GM12872 (cell line): ENCODE measurements around the gene TSTD2.

Experiments used
- TF ChIP-seq, protein P1 (sequence below): IDR thresholded peaks from 3 replicates; pipeline ENCODE4 v1.5.1; 2011; ENCODE audit warnings: low read depth, mild to moderate bottlenecking, low read length, moderate library complexity; ENCODE audit not compliant: insufficient read depth

The TSTD2 gene

DNA sequence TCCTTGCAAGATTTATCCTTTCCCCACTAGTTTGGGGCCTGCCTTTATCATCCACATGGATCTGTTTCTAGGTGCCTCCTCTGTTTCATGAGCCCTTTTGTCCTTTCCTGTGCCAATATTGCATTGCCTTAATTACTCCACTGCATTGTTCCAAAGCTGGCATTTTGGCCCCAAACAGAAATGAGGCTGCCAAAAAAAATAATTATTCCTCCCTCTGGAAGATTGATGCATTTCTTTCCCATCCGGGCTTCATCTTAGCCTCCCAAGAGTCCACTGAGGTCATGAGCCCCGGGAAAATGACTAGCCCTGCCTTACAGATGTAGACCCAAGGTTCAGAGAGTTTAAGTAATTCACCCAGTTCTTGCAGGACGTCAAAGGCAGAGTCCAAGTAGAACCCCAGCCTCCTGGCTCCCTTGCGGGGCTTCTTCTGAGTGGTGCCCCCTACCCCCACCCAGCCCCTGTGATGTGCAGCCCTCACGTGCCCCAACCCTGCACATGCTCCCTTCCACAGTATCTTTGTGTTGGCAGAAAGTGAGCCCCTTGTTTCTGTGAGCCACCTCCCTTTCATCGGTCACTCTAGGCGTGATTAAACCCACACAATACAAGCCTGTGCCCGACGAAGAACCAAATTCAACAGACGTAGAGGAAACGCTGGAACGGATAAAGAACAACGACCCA, 69.6 kb downstream of the TSTD2 start:
- TF ChIP-seq, protein P1, sequence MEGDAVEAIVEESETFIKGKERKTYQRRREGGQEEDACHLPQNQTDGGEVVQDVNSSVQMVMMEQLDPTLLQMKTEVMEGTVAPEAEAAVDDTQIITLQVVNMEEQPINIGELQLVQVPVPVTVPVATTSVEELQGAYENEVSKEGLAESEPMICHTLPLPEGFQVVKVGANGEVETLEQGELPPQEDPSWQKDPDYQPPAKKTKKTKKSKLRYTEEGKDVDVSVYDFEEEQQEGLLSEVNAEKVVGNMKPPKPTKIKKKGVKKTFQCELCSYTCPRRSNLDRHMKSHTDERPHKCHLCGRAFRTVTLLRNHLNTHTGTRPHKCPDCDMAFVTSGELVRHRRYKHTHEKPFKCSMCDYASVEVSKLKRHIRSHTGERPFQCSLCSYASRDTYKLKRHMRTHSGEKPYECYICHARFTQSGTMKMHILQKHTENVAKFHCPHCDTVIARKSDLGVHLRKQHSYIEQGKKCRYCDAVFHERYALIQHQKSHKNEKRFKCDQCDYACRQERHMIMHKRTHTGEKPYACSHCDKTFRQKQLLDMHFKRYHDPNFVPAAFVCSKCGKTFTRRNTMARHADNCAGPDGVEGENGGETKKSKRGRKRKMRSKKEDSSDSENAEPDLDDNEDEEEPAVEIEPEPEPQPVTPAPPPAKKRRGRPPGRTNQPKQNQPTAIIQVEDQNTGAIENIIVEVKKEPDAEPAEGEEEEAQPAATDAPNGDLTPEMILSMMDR = no peak

DNA sequence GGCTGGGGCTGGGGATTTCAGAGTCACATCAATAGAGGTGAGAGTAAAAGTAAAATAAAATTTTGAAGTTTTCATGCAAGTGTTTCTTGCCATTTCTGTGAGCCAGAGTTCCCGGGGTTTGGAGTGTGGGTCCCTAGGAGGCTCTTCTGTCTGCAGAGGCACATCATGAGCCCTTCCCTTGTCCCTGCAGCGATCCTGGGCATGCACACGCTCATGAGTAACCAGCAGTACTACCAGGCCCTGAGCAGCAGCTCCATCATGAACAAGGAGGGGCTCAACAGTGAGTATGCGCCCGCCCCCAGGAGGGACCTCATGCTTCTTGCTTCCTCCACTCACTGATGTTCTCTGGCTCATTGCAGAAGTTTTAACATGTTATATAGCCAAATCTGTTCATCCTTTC, 70.6 kb downstream of the TSTD2 start:
- TF ChIP-seq, protein P1 = no peak

DNA sequence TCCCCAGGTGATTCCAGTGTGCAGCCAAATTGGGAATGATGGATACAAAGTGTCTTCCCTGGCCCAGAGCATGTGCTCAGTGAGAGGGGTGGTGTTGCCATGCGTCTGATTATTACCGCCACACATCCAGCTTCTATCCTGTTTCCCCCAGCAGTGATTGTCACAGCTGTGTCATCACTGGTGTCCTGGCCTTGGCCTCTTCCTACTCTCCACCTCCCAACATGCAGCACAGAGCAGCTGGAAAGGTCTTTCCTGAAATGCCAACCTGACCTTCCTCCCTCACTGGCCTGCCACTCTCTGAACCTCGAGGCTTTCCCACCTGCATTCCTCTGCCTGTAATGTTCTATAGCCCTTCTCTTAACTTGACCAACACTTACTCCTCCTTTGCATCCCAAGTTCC, 71.7 kb downstream of the TSTD2 start:
- TF ChIP-seq, protein P1 = no peak

DNA sequence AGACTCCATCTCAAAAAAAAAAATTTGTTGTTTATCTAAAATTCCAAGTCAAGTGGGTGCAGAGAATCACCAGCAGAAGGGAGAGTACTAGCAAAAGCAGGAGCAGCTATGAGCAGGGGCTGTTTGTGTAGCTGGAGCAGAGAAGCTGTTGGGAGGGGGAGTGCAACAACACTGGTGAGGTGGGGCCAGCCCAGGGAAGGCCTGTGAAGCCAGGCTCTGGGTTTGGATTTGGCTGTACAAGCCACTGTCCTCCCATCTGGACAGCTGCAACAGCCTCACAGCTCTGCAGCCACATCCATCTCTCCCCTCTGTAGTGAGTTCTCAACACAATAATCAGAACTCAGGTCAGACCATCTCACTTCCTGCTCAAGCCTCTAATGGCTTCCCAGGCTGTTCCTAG, 72.3 kb downstream of the TSTD2 start:
- TF ChIP-seq, protein P1 = no peak

DNA sequence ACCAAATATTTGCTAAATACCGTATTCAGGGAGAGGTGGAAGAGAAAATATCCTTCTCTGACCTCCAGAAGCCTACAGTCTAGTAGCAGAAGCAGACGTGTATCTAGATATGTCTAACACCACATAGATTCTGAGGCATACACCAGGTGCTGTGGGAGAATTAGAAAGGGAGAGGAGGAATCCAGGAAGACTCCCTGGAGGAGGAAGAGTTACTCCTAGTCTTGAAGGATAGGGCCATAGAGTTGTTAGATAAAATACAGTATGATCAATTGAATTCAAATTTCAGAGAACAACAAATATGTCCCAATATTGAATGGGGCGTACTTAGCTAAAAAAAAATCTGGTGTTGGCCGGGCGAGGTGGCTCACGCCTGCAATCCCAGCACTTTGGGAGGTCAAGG, 73.0 kb downstream of the TSTD2 start:
- TF ChIP-seq, protein P1 = no peak

DNA sequence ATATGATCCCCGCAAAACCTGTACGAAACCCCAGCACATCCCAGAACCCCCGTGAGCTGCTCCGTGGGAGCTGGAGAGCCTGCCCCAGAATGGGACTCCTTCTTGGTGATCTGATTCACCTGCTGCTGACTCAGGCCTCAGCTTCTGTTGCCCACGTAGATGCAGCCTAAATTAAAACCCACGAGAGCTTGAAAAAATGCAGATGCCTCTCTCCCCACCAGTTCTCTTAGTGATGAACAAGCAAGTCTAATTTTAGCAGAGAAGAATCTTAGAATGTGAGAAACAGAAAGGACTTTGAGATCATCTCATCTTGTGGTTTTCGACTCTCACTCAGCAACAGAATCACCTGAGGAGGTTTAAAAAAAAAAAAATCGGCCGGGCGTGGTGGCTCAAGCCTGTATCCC, 74.1 kb downstream of the TSTD2 start:
- TF ChIP-seq, protein P1 = no peak

DNA sequence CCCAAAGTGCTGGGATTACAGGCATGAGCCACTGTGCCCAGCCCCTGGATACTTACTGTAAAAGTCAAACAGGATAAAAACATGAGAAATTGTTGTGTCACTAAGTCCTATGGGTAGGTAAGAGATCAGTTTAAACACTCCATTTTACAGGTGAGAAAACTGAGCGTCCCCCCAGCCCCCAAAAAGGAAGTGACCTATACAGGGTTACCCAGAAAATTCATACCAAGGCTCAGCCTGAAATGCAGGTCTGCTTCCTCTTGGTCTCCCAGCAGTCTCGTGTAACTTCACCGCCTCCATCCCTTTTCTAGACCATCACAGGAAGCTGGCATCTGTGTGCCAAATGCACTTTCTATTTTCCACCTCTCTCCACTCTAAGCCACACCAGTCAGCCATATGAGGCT, 74.5 kb downstream of the TSTD2 start:
- TF ChIP-seq, protein P1 = no peak
